Ovary (tissue), 9 donors: ENCODE results near the gene ZSCAN30. TPM values are rescaled to one million over a fixed set of nuclear protein-coding genes. Genes with fewer than 3 reads are reported as not detected.

Experiments used
- DNase-seq, 5 donors: peaks; one replicate each; pipeline ENCODE4 v3.0.0-alpha.2; 2019 to 2020
- H3K27ac ChIP-seq, 2 donors: fragments of 200-600 bp; one replicate each; pipeline versions ENCODE4 v1.5.1 to v1.8.0; 2019 to 2022
- H3K27me3 ChIP-seq: fragments of 200-600 bp; one replicate; pipeline ENCODE4 v1.8.0; 2022
- H3K36me3 ChIP-seq: fragments of 200-600 bp; sonication (generic); one replicate; pipeline ENCODE4 v1.5.1; 2019
- H3K4me1 ChIP-seq: one replicate; pipeline ENCODE4 v1.8.1; 2013; ENCODE audit warnings: mild to moderate bottlenecking, moderate library complexity; ENCODE audit not compliant: insufficient read depth
- H3K4me3 ChIP-seq: fragments of 200-600 bp; sonication (generic); one replicate; pipeline ENCODE4 v1.5.1; 2017
- H3K9me3 ChIP-seq, 2 donors: fragments of 200-600 bp in 1 of 2; sonication (generic) in 1 of 2; one replicate each; pipeline versions ENCODE4 v1.5.1 to v1.8.1; 2013 to 2019; ENCODE audit warnings: mild to moderate bottlenecking in 1 of 2, moderate library complexity in 1 of 2
- CTCF ChIP-seq, 3 donors: fragments of 450-650 bp in 2 of 3; fragments of 200-600 bp in 1 of 3; IDR thresholded peaks; one replicate each; pipeline versions ENCODE4 v1.5.1 to v1.8.0; 2016 to 2022; ENCODE audit warnings: antibody characterized with exemption in 3 of 3, mild to moderate bottlenecking in 1 of 3
- EP300 ChIP-seq: sonication (generic); formaldehyde crosslinking; IDR thresholded peaks from one replicate; pipeline ENCODE4 v1.6.1; 2017; ENCODE audit warnings: antibody characterized with exemption
- POLR2A ChIP-seq: fragments of 450-650 bp; IDR thresholded peaks from one replicate; pipeline ENCODE4 v1.6.1; 2017; ENCODE audit warnings: antibody characterized with exemption, mild to moderate bottlenecking, moderate library complexity
- WGBS, 3 donors: extraction: QIAGEN DNeasy Blood & Tissue Kit in 1 of 3; methylation state at CpG; one replicate each; pipeline versions ENCODE4 v1.1.5 to v1.1.7; 2013 to 2017; 5-methylcytosine and 5-hydroxymethylcytosine counted together
- intact Hi-C, 4 donors: fragments of 100-400 bp; cut with DNase I; formaldehyde crosslinking; loops; one replicate each; pipeline versions ENCODE4 v1.11.0 to v1.15.1; 2022 to 2023
- polyA plus RNA-seq, 2 donors: library from polyadenylated mRNA; stranded (reverse); fragments of 200-250 nt in 1 of 2; fragments of 350-450 nt in 1 of 2; fragmentation: Illumina TruSeq in 1 of 2; extraction: RNeasy Lipid Tissue Mini Kit (QIAGEN cat#74804) in 1 of 2; gene quantifications; one replicate each; pipeline ENCODE4 v1.2.3, GENCODE V29; 2013 to 2014
- total RNA-seq, 7 donors: library from RNA; depleted of rRNA in 2 of 7; stranded (reverse); fragments of >200 nt in 2 of 7; fragmentation: NEBNext Ultra II Directional in 3 of 7; extraction: Animal tissue kit (Norgen Biotek cat#: 25700) in 3 of 7; gene quantifications; one replicate each; pipeline versions ENCODE4 v1.1.0 to v1.2.4, GENCODE V29; 2016 to 2023
- donor health status: DM: no; HTN: no; CAD: no; lungs with moderate emphysema.
- donor health status: DM: no; HTN: no; CAD: no.
- donor health status: Bipolar disorder and iron deficiency.
- donor health status: DM: yes; HTN: yes; CAD: no.
- donor health status: DM: no; HTN: no; CAD: no.
- donor health status: DM: yes; HTN: yes; CAD: no.

ZSCAN30 gene
- total and polyA plus RNA-seq, 9 donors: 7.0 to 18.3 (median 13.8) TPM

GRCh38 chr18:35205199-35205712 is 84.8 kb downstream of the ZSCAN30 start:
- H3K27ac ChIP-seq: no peak overlapping the region
- no peak for DNase-seq
- no peak for TF ChIP-seq CTCF (IDR thresholded peaks at IDR 0.05)
- TF ChIP-seq EP300: no peak
- TF ChIP-seq POLR2A: no peak
- no peak overlapping the region for H3K4me3 ChIP-seq
- intact Hi-C loops: no loop called here
- no peaks in the 10 kb centered on the region for H3K4me1 ChIP-seq
- WGBS, 3 donors: 63 to 91% (median 66%) methylated on average over 2 of the region's 2 CpGs
- H3K9me3 ChIP-seq: no peaks in the 10 kb centered on the region
- no peaks in the 10 kb centered on the region for H3K27me3 ChIP-seq
- H3K36me3 ChIP-seq: no peaks in the 10 kb centered on the region

GRCh38 chr18:35203067-35203466 is 87.0 kb downstream of the ZSCAN30 start:
- Histone ChIP-seq H3K4me3 (no peak overlapping the region), H3K27ac (no peak overlapping the region), H3K4me1 (no peaks in the 10 kb centered on the region), H3K36me3 (no peaks in the 10 kb centered on the region), H3K27me3 (no peaks in the 10 kb centered on the region), H3K9me3 (no peaks in the 10 kb centered on the region)
- TF ChIP-seq EP300 (no peak), POLR2A (no peak), CTCF (IDR thresholded peaks at IDR 0.05) (no peak)
- intact Hi-C loops: no loop called here
- no peak for DNase-seq
- 3 to 8% (median 8%) methylated on average over 3 of the region's 3 CpGs for WGBS, 3 donors

GRCh38 chr18:35201256-35201931 is 88.6 kb downstream of the ZSCAN30 start:
- no peaks in the 10 kb centered on the region for H3K9me3 ChIP-seq
- no peak overlapping the region for H3K27ac ChIP-seq
- no peak overlapping the region for H3K4me3 ChIP-seq
- H3K27me3 ChIP-seq: no peaks in the 10 kb centered on the region
- H3K4me1 ChIP-seq: no peaks in the 10 kb centered on the region
- DNase-seq: no peak
- 62 to 68% (median 67%) methylated on average over 5 of the region's 5 CpGs for WGBS, 3 donors
- H3K36me3 ChIP-seq: no peaks in the 10 kb centered on the region
- TF ChIP-seq POLR2A (no peak), EP300 (no peak), CTCF (IDR thresholded peaks at IDR 0.05) (no peak)
- intact Hi-C loops: no loop called here

Other genes starting within 250 kb of the ZSCAN30 start
- gene MAPRE2, start 248.8 kb downstream of the ZSCAN30 start, total RNA-seq: 10 to 100 TPM; 19.6 to 31.9 (median 27.8) TPM
- 10 to 100 TPM; 16.2 to 59.9 TPM for gene MAPRE2, start 248.8 kb downstream of the ZSCAN30 start, polyA plus RNA-seq
- 10 to 100 TPM; 15.9 to 35.8 (median 27.7) TPM for gene ZNF397, start 49.2 kb downstream of the ZSCAN30 start, total RNA-seq
- 10 to 100 TPM; 15.7 to 28.9 TPM for gene ZNF397, start 49.2 kb downstream of the ZSCAN30 start, polyA plus RNA-seq
- gene ZNF24, start 54.2 kb upstream of the ZSCAN30 start, total RNA-seq: 10 to 100 TPM; 27.1 to 64.8 (median 48.7) TPM
- gene ZNF24, start 54.2 kb upstream of the ZSCAN30 start, polyA plus RNA-seq: 10 to 100 TPM; 18.7 to 26.6 TPM
- 1 to 10 TPM in 6 of 7 donors, under 1 TPM in 1; 0.83 to 2.9 (median 1.7) TPM for gene ZNF396, start 87.1 kb upstream of the ZSCAN30 start, total RNA-seq
- 1 to 10 TPM in 1 of 2 donors, under 1 TPM in 1; 0.84 to 1.5 TPM for gene ZNF396, start 87.1 kb upstream of the ZSCAN30 start, polyA plus RNA-seq
- 10 to 100 TPM in 2 of 7 donors, 1 to 10 TPM in 5; 1.8 to 12.7 (median 8.1) TPM for gene INO80C, start 207.7 kb upstream of the ZSCAN30 start, total RNA-seq
- 10 to 100 TPM; 13.7 to 13.9 TPM for gene INO80C, start 207.7 kb upstream of the ZSCAN30 start, polyA plus RNA-seq